Hematopoietic multipotent progenitor cell (in vitro differentiated cells): ENCODE data around the gene HTR3B. TPM values are rescaled to one million over a fixed set of nuclear protein-coding genes. Genes with fewer than 3 reads are reported as not detected.
A peak's percentile ranks its signal among the peaks of the same experiment; 100 is the strongest.
"Not testable (repeated sequence)": the region's sequence is repeated elsewhere in the genome, so short reads cannot be mapped to it uniquely, and the experiment has no call there.

Source experiments
- DNase-seq, 3 donors: peaks; one replicate each; pipeline ENCODE4 v3.0.0-alpha.2; 2011 to 2015; ENCODE audit warnings: low read depth in 2 of 3, low spot score in 2 of 3
- total RNA-seq: library from RNA; depleted of rRNA; stranded (reverse); fragments of >200 nt; gene quantifications from one replicate; pipeline ENCODE4 v1.2.3, GENCODE V29; 2012

HTR3B gene
- total RNA-seq, 1 donor = not detected

GRCh38 chr11:113881856-113882255 lies 22.7 kb upstream of the HTR3B start:
- DNase-seq = no peak

DNA sequence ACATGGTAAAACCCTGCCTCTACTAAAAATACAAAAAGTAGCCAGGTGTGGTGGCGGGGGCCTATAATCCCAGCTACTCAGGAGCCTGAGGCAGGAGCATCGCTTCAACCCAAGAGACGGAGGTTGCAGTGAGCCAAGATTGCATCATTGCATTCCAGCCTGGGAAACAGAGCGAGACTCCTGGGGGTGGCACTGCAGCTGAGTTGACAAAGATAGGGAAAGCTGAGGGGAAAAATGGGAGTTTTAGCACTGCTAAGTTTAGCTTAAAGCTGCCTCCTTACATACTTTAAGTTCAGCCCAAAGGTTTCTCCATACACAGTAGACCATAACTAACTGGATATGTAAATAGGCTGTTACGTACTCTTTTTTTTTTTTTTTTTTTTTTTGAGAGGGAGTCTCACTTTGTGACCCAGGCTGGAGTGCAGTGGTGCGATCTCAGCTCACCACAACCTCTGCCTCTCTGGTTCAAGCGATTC lies 20.2 kb upstream of the HTR3B start:
- DNase-seq = no peak

- DNase-seq = no peak
These were observed 18.7 kb upstream of the HTR3B start for GRCh38 chr11:113885897-113886296.

DNA sequence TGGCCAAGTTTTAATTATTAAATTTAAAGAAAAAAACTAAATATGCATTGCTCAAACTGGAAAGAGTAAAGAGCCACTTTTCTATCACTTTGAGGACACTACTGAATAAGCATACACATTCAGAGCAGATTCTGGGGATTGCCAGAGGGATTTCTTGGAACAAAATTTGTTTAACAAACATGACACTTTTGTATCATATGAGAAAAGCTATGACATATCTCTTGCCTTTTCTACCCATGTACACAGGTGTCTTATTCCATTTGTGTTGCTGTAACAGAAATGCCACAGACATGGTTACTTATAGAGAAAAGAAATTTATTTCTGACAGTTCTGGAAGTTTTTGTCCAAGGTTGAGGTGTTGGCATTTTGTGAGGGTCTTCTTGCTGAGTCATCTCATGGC lies 15.7 kb upstream of the HTR3B start:
- DNase-seq = no peak

DNA sequence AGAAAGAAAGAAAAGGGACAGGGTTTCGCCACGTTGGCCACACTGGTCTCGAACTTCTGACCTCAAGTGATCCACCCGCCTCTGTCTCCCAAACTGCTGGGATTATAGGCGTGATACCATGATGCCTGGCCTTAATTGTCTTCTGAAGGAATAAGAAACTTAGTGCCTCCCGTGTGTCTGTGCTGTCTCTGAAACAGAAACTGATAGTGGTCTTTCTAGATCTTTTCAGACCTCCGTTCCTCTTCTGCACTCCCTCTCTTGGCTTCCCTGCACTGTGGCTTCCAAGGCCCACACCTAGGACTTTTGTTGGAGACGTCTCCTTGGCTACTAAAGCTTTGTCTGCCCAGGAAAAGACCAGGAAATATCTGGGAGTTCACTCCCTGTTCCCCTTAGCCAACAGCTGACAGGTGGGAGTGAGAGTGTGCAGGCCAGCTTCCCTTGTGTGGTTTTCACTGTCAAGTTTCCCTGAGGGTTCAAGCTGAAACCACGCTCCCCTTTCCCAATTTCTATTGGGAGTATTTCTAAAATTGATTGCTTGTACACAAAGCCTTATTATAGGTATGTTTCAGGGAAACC lies 10.1 kb upstream of the HTR3B start:
- DNase-seq = no peak

- no peak for DNase-seq
These were observed 9.0 kb upstream of the HTR3B start for GRCh38 chr11:113895367-113896155.

DNA sequence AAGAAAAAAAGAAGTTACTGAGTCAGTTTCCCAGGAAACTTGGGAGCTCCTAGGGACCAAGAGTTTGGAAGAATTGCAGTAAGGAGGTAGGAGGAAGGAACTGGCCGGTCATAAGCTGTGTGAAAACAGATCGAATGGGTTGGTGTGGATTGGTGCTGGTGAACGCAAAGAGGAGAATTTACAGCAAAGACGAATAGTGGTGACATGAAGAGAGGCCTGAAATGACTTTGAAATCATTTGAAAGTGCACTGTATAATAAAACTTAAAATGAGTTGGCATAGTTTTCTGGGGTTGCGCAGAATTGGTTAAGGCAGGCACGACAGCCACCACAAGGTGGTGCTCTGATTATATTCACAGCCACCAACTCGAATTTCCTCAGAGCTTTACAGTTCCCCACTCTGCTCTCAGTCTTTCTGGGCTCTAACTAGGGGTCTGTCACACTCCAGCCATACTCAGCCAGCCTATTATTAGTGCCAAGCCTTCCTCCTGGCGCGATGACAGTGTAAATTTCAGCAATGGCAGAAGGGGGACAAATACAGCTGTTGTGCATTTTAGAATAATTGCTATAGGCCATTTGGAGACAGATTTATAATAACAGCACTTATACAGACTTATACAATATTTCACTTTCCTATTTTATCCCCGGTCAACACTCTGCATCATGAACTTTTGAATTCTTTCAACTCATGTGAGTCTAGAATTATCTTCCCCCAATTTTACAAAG lies 8.3 kb upstream of the HTR3B start:
- peak in 2 of 3 donors; percentile 31 to 61 for DNase-seq

DNA sequence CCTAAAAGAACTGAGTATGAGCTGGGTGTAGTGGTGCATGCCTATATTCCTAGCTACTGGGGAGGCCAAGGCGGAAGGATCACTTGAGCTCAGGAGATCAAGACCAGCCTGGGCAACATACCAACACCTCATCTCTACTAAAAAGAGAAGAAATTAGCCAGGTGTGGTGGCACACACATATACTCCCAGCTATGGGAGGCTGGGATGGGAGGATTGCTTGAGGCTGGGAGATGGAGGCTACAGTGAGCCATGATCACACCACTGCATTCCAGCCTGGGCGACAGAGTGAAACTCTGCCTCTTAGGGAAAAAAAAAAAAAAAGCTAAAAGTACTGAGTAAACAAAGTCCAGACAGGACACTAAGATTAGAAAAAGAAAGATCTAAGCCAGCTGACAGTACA lies 3.5 kb upstream of the HTR3B start:
- no peak for DNase-seq

- no peak for DNase-seq
These were observed 1.4 kb downstream of the HTR3B start for GRCh38 chr11:113906038-113906437.

GRCh38 chr11:113906516-113906915 lies 1.9 kb downstream of the HTR3B start:
- DNase-seq = no peak

DNA sequence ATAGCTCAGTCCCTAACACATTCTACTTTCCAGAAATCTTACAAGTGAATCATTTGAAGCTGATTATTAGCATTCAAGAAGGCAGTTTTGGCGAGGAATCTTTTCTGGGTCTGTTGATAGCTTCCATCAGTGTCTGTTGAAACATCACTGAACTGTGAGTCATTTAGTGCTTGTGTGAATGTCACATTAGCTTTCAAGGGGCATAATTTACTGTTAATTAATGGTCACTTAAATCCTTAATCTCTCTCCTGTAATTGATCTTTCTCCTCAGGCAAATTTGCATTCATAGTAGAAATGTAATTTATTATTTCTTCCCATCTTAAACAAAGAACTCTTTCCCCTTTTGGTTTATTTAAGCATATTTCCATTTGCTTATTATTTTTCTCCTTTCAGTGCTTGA lies 2.6 kb downstream of the HTR3B start:
- no peak for DNase-seq

GRCh38 chr11:113907681-113908080 lies 3.1 kb downstream of the HTR3B start:
- no peak for DNase-seq

DNA sequence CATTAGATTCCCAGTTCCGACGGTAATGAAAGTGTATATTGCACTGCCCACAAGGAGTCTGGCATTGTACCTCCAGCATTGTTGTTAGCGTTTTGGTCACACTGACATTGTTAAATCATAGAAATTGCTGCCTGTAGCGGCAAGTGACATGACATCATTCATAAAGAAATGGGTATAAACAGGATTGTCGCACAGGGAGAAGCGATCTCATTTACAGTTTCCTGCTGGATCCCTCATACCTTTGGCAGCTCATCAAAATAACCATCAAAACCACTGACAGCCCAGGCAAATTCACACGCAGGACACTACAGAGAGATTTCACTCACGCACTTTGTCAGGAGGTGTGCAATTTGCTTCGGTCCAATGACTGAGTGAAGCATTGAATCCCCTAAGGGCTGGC lies 3.5 kb downstream of the HTR3B start:
- DNase-seq = no peak

GRCh38 chr11:113911491-113911890 lies 6.9 kb downstream of the HTR3B start:
- not testable (repeated sequence) for DNase-seq

DNA sequence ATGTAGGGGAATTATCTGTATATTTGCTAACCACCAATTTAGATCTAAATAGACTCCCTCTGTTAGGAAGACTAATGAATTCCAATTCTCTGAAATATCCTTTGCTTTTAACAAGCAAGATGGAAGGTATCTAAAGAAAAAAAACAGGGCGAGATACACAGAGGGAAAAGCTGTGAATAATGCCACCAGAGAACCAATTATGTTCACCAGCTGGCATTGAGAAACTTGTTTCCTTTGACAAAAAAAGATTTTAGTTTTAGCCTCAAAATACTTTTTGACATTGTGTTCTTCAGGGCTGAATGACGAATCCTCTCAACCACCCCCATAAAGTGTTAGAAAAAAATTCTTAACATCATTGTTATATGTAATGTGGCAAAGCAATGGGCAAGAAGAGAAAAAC lies 19.0 kb downstream of the HTR3B start:
- DNase-seq = no peak

DNA sequence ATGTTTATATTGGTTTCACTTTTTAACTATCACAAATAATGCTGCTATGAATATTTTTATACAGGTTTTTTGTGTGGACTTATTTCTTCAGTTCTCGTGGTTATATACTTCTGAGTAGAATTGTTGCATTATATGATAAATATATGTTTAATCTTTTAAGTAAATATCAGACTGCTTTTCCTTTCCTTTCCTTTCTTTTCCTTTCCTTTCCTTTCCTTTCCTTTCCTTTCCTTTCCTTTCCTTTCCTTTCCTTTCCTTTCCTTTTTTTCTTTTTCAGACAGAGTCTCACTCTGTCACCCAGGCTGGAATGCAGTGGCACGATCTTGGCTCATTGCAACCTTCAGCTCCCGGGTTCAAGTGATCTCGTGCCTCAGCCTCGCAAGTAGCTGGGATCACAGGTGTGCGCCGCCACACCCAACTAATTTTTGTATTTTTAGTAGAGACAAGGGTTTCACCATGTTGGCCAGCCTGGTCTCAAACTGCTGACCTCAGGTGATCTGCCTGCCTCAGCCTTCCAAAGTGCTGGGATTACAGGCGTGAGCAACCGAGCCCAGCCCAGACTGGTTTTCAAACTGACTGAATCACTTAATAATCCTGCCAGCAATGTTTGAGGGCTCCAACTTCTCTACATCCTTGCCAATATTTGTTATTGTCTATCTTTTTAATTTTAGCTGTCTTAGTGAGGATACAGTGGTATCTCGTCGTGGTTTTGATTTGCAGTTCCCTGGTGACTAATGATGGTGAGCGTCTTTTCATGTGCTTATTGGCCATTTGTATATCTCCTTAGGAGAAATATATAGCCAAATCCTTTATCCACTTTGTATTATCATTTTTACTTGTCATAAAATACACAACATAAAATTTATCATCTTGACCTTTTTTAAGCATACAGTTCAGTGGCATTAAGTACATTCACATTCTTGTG lies 21.9 kb downstream of the HTR3B start:
- DNase-seq = no peak

GRCh38 chr11:113928311-113928710 lies 23.7 kb downstream of the HTR3B start:
- no peak for DNase-seq

DNA sequence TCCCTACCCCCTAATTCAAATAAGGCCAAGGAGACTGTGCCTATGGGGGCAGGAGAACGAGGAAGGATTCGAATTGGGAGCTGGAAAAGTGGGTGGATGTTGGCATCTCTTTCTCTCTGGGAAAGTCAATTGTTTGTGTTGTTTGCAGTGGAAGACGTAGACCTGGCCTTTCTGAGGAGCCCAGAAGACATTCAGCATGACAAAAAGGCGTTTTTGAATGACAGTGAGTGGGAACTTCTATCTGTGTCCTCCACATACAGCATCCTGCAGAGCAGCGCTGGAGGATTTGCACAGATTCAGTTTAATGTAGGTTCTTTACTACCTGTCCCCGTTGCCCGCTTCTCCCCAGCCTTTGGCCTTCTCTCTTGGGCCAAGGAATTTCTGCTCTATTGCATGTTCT lies 28.2 kb downstream of the HTR3B start:
- DNase-seq = no peak

DNA sequence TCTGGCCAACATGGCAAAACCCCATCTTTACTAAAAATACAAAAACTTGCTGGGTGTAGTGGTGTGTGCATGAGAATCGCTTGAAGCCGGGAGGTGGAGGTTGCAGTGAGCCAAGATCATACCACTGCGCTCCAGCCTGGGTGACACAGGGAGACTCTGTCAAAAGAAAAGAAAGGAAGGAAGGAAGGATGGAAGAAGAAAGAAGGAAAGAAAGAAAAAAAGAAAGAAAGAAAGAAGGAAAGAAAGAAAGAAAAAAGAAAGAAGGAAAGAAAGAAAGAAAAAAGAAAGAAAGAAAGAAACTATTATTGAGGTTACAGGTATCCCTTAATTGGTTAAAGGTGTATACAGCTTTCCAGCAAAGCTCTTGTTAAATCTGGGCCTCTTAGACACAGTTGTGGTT lies 29.6 kb downstream of the HTR3B start:
- DNase-seq = not testable (repeated sequence)

DNA sequence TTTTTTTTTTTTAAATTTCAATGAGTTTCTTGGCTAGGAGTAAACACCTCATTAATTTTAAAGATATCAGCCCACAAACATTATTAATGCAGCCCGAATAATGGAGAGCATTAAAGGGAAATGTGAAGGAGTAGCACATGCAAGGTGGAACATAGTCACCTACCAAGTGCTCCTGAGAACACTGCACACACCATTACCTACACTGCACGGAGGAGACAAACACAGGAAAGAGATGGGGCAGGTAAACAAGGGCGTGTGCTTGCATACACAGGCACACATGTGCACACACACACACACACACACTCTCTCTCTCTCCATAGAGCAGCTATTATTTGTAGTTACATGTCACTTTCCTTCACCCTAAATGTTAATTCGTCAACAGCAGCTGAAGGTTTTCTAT lies 30.2 kb downstream of the HTR3B start:
- DNase-seq = no peak

GRCh38 chr11:113935858-113936257 lies 31.3 kb downstream of the HTR3B start:
- DNase-seq = no peak
